Type B pancreatic cell (in vitro differentiated cells): ENCODE data around the gene FLYWCH1. TPM values are rescaled to one million over a fixed set of nuclear protein-coding genes. Genes with fewer than 3 reads are reported as not detected.

ENCODE experiments used
- DNase-seq: peaks from one replicate; pipeline ENCODE4 v3.0.0; 2021; ENCODE audit warnings: mixed read lengths; ENCODE audit not compliant: unreplicated experiment; ENCODE audit errors: extremely low spot score
- H3K27ac Mint-ChIP-seq: 2 replicates; pipeline ENCODE4 v1.8.0; 2021; ENCODE audit warnings: mild to moderate bottlenecking, mixed read lengths
- H3K27me3 Mint-ChIP-seq: 2 replicates; pipeline ENCODE4 v1.8.0; 2021; ENCODE audit warnings: mixed read lengths
- H3K36me3 Mint-ChIP-seq: 2 replicates; pipeline ENCODE4 v1.8.0; 2021; ENCODE audit warnings: mixed read lengths
- H3K4me1 Mint-ChIP-seq: one replicate; pipeline ENCODE4 v1.8.0; 2021; ENCODE audit warnings: mixed read lengths; ENCODE audit not compliant: unreplicated experiment
- H3K4me3 Mint-ChIP-seq: 2 replicates; pipeline ENCODE4 v1.8.0; 2021; ENCODE audit warnings: mild to moderate bottlenecking, mixed read lengths
- H3K9me3 Mint-ChIP-seq: 2 replicates; pipeline ENCODE4 v1.8.0; 2021; ENCODE audit warnings: mixed read lengths
- CTCF ChIP-seq: fragments of 200-600 bp; sonication (generic); conservative IDR thresholded peaks from 2 replicates; pipeline ENCODE4 v1.5.0; 2021; ENCODE audit warnings: antibody characterized with exemption, mild to moderate bottlenecking
- total RNA-seq: library from RNA; stranded (reverse); gene quantifications from 2 replicates; pipeline ENCODE4 v1.2.1, GENCODE V29; 2021; ENCODE audit warnings: low replicate concordance

Gene FLYWCH1
- total RNA-seq, 1 donor from 2014 or later = 28.6 TPM

- H3K4me1 Mint-ChIP-seq = peaks cover 9% of the 10 kb centered on the region
- no peaks in the 10 kb centered on the region for H3K27me3 Mint-ChIP-seq
- peak within 1 kb of the TSS; percentile 97 for H3K4me3 Mint-ChIP-seq
- DNase-seq = peak; percentile 100
- H3K36me3 Mint-ChIP-seq = peaks cover 6% of the 10 kb centered on the region
- peak within 1 kb of the TSS; percentile 98 for H3K27ac Mint-ChIP-seq
- no peaks in the 10 kb centered on the region for H3K9me3 Mint-ChIP-seq
- TF ChIP-seq CTCF = peak; percentile 48
These were observed 28.9 kb upstream of the FLYWCH1 start, which contains the start of gene FLYWCH2 for GRCh38 chr16:2882650-2883457. FLYWCH2 (plus strand) TSS chr16:2883215; CDS start chr16:2896450, 13,235 bp downstream.

- Mint-ChIP-seq H3K9me3 (no peaks in the 10 kb centered on the region), H3K4me3 (peak overlapping the region; percentile 97), H3K36me3 (peaks cover 7% of the 10 kb centered on the region), H3K27me3 (no peaks in the 10 kb centered on the region), H3K4me1 (peaks cover 9% of the 10 kb centered on the region), H3K27ac (peak overlapping the region; percentile 89)
- no peak for TF ChIP-seq CTCF
- DNase-seq = no peak
These were observed 28.2 kb upstream of the FLYWCH1 start for GRCh38 chr16:2883458-2883908.

- no peaks in the 10 kb centered on the region for H3K27me3 Mint-ChIP-seq
- TF ChIP-seq CTCF = no peak
- peaks cover 9% of the 10 kb centered on the region for H3K4me1 Mint-ChIP-seq
- peak overlapping the region; percentile 97 for H3K4me3 Mint-ChIP-seq
- H3K27ac Mint-ChIP-seq = peak overlapping the region; percentile 89
- no peak for DNase-seq
- H3K36me3 Mint-ChIP-seq = peaks cover 9% of the 10 kb centered on the region
- no peaks in the 10 kb centered on the region for H3K9me3 Mint-ChIP-seq
These were observed 27.7 kb upstream of the FLYWCH1 start for GRCh38 chr16:2884041-2884451.

- no peaks in the 10 kb centered on the region for H3K27me3 Mint-ChIP-seq
- no peak for TF ChIP-seq CTCF
- H3K27ac Mint-ChIP-seq = no peak overlapping the region
- H3K36me3 Mint-ChIP-seq = no peaks in the 10 kb centered on the region
- peaks cover 6% of the 10 kb centered on the region for H3K4me1 Mint-ChIP-seq
- H3K4me3 Mint-ChIP-seq = no peak overlapping the region
- no peaks in the 10 kb centered on the region for H3K9me3 Mint-ChIP-seq
- DNase-seq = no peak
These were observed 17.5 kb upstream of the FLYWCH1 start for GRCh38 chr16:2894231-2894630.

- no peaks in the 10 kb centered on the region for H3K9me3 Mint-ChIP-seq
- DNase-seq = no peak
- H3K4me3 Mint-ChIP-seq = no peak overlapping the region
- no peaks in the 10 kb centered on the region for H3K27me3 Mint-ChIP-seq
- H3K36me3 Mint-ChIP-seq = no peaks in the 10 kb centered on the region
- peaks cover 2% of the 10 kb centered on the region for H3K4me1 Mint-ChIP-seq
- no peak for TF ChIP-seq CTCF
- H3K27ac Mint-ChIP-seq = no peak overlapping the region
These were observed 15.9 kb upstream of the FLYWCH1 start for GRCh38 chr16:2895813-2896212.
